Effector memory CD4-positive, alpha-beta T cell (primary cell): ENCODE data around the gene MIGA2.
A peak's percentile ranks its signal among the peaks of the same experiment; 100 is the strongest.

Experiments
- DNase-seq, 3 donors: peaks; one replicate each; pipeline ENCODE4 v3.0.0-alpha.2; 2020
- H3K27ac ChIP-seq: 2 replicates; pipeline ENCODE4 v1.7.0; 2013; ENCODE audit warnings: mild to moderate bottlenecking, low read length, moderate library complexity; ENCODE audit not compliant: insufficient read depth, poor library complexity, severe bottlenecking
- H3K27me3 ChIP-seq: replicated peaks from 2 replicates; pipeline ENCODE4 v1.7.0; 2013; ENCODE audit warnings: mild to moderate bottlenecking, low read length; ENCODE audit not compliant: insufficient read depth, control insufficient read depth, poor library complexity, severe bottlenecking
- H3K36me3 ChIP-seq: 2 replicates; pipeline ENCODE4 v1.7.0; 2013; ENCODE audit warnings: mild to moderate bottlenecking, low read length, moderate library complexity; ENCODE audit not compliant: control insufficient read depth, insufficient read depth
- H3K4me1 ChIP-seq: 2 replicates; pipeline ENCODE4 v1.7.0; 2013; ENCODE audit warnings: low read length, mild to moderate bottlenecking; ENCODE audit not compliant: control insufficient read depth, insufficient read depth, poor library complexity, severe bottlenecking
- H3K4me3 ChIP-seq: 2 replicates; pipeline ENCODE4 v1.7.0; 2013; ENCODE audit warnings: low read length, low read depth, mild to moderate bottlenecking; ENCODE audit not compliant: insufficient read depth, poor library complexity, severe bottlenecking
- H3K9me3 ChIP-seq: 2 replicates; pipeline ENCODE4 v1.7.0; 2013; ENCODE audit warnings: mild to moderate bottlenecking, low read length, moderate library complexity; ENCODE audit not compliant: control insufficient read depth
- total RNA-seq, 3 donors: gene quantifications; one replicate each; lab custom pipeline; 2026; lab: John Stamatoyannopoulos, UW

The MIGA2 gene, protein sequence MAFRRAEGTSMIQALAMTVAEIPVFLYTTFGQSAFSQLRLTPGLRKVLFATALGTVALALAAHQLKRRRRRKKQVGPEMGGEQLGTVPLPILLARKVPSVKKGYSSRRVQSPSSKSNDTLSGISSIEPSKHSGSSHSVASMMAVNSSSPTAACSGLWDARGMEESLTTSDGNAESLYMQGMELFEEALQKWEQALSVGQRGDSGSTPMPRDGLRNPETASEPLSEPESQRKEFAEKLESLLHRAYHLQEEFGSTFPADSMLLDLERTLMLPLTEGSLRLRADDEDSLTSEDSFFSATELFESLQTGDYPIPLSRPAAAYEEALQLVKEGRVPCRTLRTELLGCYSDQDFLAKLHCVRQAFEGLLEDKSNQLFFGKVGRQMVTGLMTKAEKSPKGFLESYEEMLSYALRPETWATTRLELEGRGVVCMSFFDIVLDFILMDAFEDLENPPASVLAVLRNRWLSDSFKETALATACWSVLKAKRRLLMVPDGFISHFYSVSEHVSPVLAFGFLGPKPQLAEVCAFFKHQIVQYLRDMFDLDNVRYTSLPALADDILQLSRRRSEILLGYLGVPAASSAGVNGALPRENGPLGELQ
- total RNA-seq: 70.9 to 82.9 (median 79.7) reads per million in 3 donors

DNA sequence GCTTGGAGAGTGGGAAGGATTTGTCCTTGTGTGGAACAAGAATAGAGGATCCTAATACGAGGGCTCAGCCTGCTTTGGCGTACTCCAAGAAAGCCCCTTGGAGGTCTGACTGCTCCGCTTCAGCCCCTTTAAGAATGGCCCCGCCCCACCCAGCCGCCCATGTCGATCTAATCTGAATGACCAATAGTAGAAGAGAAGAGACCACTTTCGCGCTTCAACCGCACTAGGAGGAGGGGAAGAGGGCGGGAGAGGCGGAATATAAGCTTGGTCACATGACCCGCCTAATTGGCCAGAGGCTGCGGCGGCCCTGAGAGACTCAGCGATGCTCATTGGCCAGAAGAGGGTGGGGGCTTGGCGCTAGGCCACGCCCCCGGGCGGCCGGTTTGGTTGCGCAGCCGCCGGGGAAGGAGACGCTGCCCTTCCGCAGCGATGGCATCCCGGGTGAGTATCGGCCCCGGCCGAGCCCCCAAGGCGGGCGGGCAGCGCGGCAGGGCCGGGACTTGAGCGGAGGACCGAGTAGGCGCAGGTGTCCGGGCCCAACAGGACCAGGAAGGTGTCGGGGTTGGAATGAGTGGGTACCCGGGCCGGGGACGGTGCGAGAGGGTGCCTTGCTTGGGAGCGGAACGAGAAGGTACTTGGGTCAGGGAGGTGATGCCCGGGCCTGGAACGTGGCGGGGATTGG is at the start of gene MIGA2:
Gene MIGA2, plus strand, starts transcription at position 386 of the 682 bp plus-strand sequence. CDS start 3,969 bp downstream, outside the sequence.
- peak within 1 kb of the TSS; percentile 88 for H3K4me3 ChIP-seq
- H3K27ac ChIP-seq: peak within 1 kb of the TSS; percentile 63
- H3K4me1 ChIP-seq: peaks cover 16% of the 10 kb centered on the region
- no peaks in the 10 kb centered on the region for H3K9me3 ChIP-seq
- peak; percentile 90 to 91 (median 90) for DNase-seq
- no peaks in the 10 kb centered on the region for H3K27me3 ChIP-seq
- H3K36me3 ChIP-seq: peaks cover under 1% of the 10 kb centered on the region

DNA sequence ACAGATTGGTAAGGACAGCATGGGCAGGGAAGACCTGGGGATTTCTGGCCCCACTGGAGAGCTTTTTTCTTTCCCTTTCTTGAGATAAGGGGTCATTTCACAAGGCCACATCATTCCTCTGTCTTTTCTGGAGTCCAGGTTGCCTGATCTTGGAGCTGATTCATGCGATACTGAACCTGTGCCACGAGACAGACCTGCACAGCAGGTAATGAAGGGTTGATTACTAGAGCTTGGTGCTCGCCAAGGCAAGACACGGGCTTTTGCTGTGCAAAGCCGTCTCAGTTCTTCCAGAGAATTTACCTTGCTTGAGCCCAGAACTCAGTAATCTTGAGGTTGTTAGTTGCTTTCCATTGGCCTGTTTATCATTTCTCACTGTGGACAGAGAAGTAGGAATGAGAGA is 49.8 kb upstream of the MIGA2 start:
- no peaks in the 10 kb centered on the region for H3K4me1 ChIP-seq
- peaks cover 69% of the 10 kb centered on the region for H3K36me3 ChIP-seq
- no peak overlapping the region for H3K27ac ChIP-seq
- no peaks in the 10 kb centered on the region for H3K9me3 ChIP-seq
- no peak for DNase-seq
- no peak overlapping the region for H3K4me3 ChIP-seq
- no peaks in the 10 kb centered on the region for H3K27me3 ChIP-seq

DNA sequence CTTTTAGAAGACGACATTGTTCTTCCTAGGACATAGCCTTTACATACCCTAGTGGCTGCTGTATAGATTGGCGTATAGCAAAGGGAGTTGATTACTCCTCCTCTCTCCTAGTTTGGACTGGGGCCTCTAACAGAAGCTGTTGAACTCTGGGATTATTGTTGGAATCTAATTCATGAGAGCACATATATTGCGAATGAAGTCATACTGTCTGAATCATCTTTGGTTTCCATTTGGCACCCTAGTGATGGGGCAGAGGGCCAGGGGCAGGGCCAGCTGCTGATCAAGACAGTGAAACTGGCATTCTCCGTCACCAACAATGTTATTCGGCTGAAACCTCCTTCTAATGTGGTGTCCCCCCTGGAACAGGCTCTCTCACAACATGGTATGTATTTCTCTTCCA is 48.6 kb upstream of the MIGA2 start:
- no peak for DNase-seq
- no peaks in the 10 kb centered on the region for H3K4me1 ChIP-seq
- H3K36me3 ChIP-seq: peaks cover 67% of the 10 kb centered on the region
- no peaks in the 10 kb centered on the region for H3K9me3 ChIP-seq
- H3K4me3 ChIP-seq: no peak overlapping the region
- H3K27me3 ChIP-seq: no peaks in the 10 kb centered on the region
- H3K27ac ChIP-seq: no peak overlapping the region

DNA sequence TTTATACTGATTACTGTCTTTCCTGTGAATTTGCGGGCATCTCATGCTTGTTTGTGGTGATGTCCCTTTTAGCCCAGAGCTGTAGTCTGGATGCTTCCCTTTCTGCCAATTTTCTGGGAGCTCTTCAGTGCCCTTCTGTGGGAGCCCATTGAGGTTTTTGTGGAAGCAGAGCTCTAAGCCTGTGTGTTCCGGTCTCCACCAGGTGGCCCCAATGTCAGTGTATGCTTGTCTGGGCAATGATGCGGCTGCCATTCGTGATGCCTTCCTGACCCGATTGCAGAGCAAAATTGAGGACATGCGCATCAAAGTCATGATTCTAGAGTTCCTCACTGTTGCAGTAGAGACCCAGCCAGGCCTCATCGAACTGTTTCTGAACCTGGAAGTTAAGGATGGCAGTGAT is 43.4 kb upstream of the MIGA2 start:
- H3K36me3 ChIP-seq: peaks cover 71% of the 10 kb centered on the region

DNA sequence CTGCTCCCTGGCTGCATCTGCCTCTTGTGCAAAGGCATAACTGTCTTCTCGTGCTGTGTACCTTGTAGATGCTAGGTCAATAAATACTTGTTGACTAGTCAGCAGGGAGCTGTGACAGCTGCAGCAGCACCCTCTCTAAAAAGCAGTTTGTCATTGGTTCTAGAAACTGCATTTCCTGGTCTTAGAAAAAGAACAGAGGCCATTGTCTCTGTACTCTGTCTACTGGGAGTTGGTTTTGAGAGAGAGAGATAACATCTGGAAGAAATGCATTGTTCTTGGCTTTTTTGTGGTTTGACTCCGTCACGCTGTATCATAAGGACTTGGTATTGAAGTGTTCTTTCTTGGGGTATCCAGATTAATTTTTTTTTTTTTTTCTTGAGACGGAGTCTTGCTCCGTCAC is 40.6 kb upstream of the MIGA2 start:
- H3K4me1 ChIP-seq: no peaks in the 10 kb centered on the region
- H3K4me3 ChIP-seq: no peak overlapping the region
- H3K36me3 ChIP-seq: peaks cover 76% of the 10 kb centered on the region
- no peak overlapping the region for H3K27ac ChIP-seq
- H3K27me3 ChIP-seq: no peaks in the 10 kb centered on the region
- no peak for DNase-seq
- no peaks in the 10 kb centered on the region for H3K9me3 ChIP-seq

More for the DNA sequence above, 43.4 kb upstream of the MIGA2 start:
- no peaks in the 10 kb centered on the region for H3K9me3 ChIP-seq
- no peak overlapping the region for H3K4me3 ChIP-seq
- no peaks in the 10 kb centered on the region for H3K4me1 ChIP-seq
- H3K27ac ChIP-seq: no peak overlapping the region
- no peaks in the 10 kb centered on the region for H3K27me3 ChIP-seq
- no peak for DNase-seq

DNA sequence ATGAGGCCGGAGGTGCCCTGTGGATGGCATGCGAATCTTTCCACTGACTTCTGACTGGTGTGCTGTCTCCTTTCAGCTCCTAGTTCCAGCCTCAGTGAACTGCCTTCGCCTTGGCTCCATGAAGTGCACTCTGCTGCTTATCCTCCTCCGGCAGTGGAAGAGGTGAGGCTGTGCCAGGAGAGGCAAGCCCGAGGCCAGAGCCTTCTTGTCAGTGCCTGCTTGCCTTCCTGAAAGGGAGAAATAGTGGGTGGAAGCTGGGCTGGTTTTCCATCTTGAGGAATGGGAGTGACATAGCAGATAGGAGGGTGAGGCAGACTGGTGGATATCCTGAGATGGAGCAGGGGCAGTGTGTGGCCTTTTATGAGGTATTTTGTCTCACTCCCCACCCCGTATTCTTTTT is 38.0 kb upstream of the MIGA2 start:
- H3K36me3 ChIP-seq: peaks cover 84% of the 10 kb centered on the region
- DNase-seq: no peak

DNA sequence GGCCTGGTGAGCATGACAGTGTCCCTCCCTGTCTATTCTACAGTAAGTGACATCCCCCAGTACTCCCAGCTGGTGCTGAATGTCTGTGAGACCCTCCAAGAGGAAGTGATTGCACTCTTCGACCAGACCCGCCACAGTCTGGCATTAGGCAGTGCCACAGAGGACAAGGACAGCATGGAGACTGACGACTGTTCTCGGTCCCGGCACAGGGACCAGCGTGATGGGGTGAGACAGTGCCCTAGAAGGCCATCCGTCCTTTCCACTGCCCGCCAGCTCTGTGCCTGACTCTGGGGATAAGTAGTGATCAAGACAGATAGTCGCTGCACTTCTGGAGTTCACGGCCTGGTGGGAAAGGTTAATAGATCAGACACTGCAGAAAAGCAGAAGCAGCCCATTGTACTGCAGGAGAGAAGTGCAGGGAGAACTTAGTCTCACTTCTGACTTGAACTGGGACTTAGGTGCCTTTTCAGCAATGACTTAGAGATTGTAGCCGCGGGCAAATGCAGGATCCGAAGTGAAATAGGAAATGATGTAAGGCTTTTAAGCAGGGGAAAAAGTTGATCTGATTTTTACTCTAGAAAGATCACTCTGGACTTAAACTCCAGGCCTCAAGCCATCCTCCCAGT is 36.7 kb upstream of the MIGA2 start:
- Histone ChIP-seq H3K27ac (no peak overlapping the region), H3K4me3 (no peak overlapping the region), H3K4me1 (no peaks in the 10 kb centered on the region), H3K36me3 (peaks cover 73% of the 10 kb centered on the region), H3K27me3 (no peaks in the 10 kb centered on the region), H3K9me3 (no peaks in the 10 kb centered on the region)
- no peak for DNase-seq

More for the DNA sequence above, 38.0 kb upstream of the MIGA2 start:
- Histone ChIP-seq H3K27me3 (no peaks in the 10 kb centered on the region), H3K9me3 (no peaks in the 10 kb centered on the region), H3K27ac (no peak overlapping the region), H3K4me1 (no peaks in the 10 kb centered on the region), H3K4me3 (no peak overlapping the region)

DNA sequence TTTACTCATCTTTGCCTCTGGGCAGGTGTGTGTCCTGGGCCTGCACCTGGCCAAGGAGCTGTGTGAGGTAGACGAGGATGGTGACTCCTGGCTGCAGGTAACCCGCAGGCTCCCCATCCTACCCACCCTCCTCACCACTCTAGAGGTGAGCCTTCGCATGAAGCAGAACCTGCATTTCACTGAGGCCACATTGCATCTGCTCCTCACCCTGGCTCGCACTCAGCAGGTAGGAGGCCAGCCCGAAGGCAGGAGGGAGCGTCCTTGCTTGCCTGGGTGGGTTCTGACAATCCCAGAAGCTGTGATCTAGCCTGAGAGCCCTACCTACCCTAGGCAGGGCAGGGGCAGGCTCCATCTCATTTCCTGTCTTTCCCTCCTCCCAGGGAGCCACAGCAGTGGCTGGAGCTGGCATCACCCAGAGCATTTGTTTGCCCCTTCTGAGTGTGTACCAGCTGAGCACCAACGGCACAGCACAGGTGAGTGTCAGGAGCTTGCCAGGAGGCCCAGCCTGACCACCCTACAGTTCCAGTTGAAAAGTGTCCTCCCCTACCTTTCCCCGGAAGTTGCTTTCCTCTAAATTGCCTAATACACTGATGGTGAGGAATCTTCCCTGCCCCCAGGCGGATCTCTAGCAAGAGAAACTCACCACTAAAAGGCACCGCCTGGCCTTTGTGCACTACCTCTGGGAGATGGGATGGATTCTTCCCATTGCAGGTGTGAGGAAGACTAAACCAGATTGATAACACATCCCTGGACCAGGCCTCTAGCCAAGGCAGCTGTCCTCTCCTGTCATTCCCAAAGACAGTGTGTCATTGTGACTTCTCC is 34.7 kb upstream of the MIGA2 start:
- Histone ChIP-seq H3K27ac (no peak overlapping the region), H3K4me3 (no peak overlapping the region), H3K36me3 (peaks cover 78% of the 10 kb centered on the region), H3K27me3 (no peaks in the 10 kb centered on the region), H3K9me3 (no peaks in the 10 kb centered on the region), H3K4me1 (no peaks in the 10 kb centered on the region)
- DNase-seq: no peak

DNA sequence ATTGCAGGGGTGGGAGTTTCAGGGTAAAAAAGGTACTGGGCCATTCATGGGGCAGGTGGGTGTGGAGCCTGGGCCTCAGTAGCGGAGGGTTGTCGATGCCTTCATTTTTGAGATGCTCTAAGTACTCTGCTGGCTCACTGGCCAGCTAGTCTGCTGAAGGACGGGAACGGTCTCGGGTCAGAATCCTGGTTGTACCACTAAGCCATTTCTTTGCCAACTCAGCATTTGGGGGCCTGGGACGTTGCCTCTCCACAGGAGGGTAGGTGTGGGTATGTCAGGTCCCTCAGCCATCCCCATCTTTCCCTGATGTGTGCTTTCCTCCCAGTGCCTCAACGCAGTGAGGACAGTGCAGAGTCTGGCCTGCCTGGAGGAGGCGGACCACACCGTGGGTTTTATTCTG is 33.4 kb upstream of the MIGA2 start:
- Histone ChIP-seq H3K27ac (no peak overlapping the region), H3K4me3 (no peak overlapping the region), H3K4me1 (no peaks in the 10 kb centered on the region), H3K36me3 (peaks cover 79% of the 10 kb centered on the region), H3K27me3 (no peaks in the 10 kb centered on the region), H3K9me3 (no peaks in the 10 kb centered on the region)
- no peak for DNase-seq
